CD14-positive monocyte (primary cell): Measurements from ENCODE around the gene TTC9B. TPM values are rescaled to one million over a fixed set of nuclear protein-coding genes. Genes with fewer than 3 reads are reported as not detected.
A peak's percentile ranks its signal among the peaks of the same experiment; 100 is the strongest.

Experiments used
- DNase-seq, 3 donors: peaks; one replicate each; pipeline ENCODE4 v3.0.0-alpha.2; 2011 to 2022
- H2AFZ ChIP-seq: 2 replicates; pipeline ENCODE4 v1.6.0; 2012; ENCODE audit warnings: mild to moderate bottlenecking, low read depth, low read length, inconsistent platforms; ENCODE audit not compliant: insufficient read depth, poor library complexity, severe bottlenecking
- H3K27ac ChIP-seq, 2 donors: 1 replicate in 1 of 2; 2 replicates in 1 of 2; pipeline ENCODE4 v1.5.1; 2012 to 2013; ENCODE audit warnings: low read length in 2 of 2, control low read depth in 1 of 2, inconsistent platforms in 1 of 2, low read depth in 1 of 2, mild to moderate bottlenecking in 1 of 2
- H3K27me3 ChIP-seq, 2 donors: one replicate each; pipeline versions ENCODE4 v1.6.0 to v1.6.1; 2011 to 2013; ENCODE audit warnings: low read length in 2 of 2; ENCODE audit not compliant: control insufficient read depth in 2 of 2, insufficient read depth in 2 of 2
- H3K36me3 ChIP-seq, 2 donors: replicated peaks in 1 of 2; 1 replicate in 1 of 2; 2 replicates in 1 of 2; pipeline versions ENCODE4 v1.5.1 to v1.6.1; 2012 to 2013; ENCODE audit warnings: low read length in 2 of 2, control low read depth in 1 of 2, inconsistent platforms in 1 of 2, mild to moderate bottlenecking in 1 of 2; ENCODE audit not compliant: insufficient read depth in 2 of 2, control insufficient read depth in 1 of 2
- H3K4me1 ChIP-seq, 2 donors: 1 replicate in 1 of 2; 2 replicates in 1 of 2; pipeline versions ENCODE4 v1.5.1 to v1.6.1; 2012 to 2013; ENCODE audit warnings: low read length in 2 of 2, control low read depth in 1 of 2, inconsistent platforms in 1 of 2, mild to moderate bottlenecking in 1 of 2, moderate library complexity in 1 of 2; ENCODE audit not compliant: insufficient read depth in 2 of 2, control insufficient read depth in 1 of 2
- H3K4me2 ChIP-seq: replicated peaks from 2 replicates; pipeline ENCODE3; 2012; ENCODE audit warnings: low read length, moderate library complexity, mild to moderate bottlenecking; ENCODE audit not compliant: poor library complexity, severe bottlenecking; ENCODE audit errors: extremely low read depth
- H3K4me3 ChIP-seq, 3 experiments: fragments of 200-600 bp in 1 of 3; sonication (generic) in 1 of 3; replicated peaks in 1 of 3; 1 replicate in 2 of 3; 2 replicates in 1 of 3; pipeline ENCODE4 v1.5.1; 2011 to 2013; ENCODE audit warnings: low read length in 3 of 3, mild to moderate bottlenecking in 3 of 3, control low read depth in 2 of 3, low read depth in 2 of 3, inconsistent platforms in 1 of 3, moderate library complexity in 1 of 3
- H3K79me2 ChIP-seq: 2 replicates; pipeline ENCODE4 v1.6.0; 2012; ENCODE audit warnings: mild to moderate bottlenecking, control low read depth, inconsistent platforms, low read length, moderate library complexity; ENCODE audit not compliant: insufficient read depth
- H3K9ac ChIP-seq: 2 replicates; pipeline ENCODE4 v1.6.0; 2017; ENCODE audit warnings: low read length, mild to moderate bottlenecking; ENCODE audit not compliant: insufficient read depth, poor library complexity, severe bottlenecking
- H3K9me3 ChIP-seq, 2 donors: replicated peaks in 1 of 2; 1 replicate in 1 of 2; 2 replicates in 1 of 2; pipeline versions ENCODE4 v1.5.1 to v1.6.1; 2012 to 2013; ENCODE audit warnings: low read length in 2 of 2, control low read depth in 1 of 2; ENCODE audit not compliant: control insufficient read depth in 1 of 2, insufficient read depth in 1 of 2
- H4K20me1 ChIP-seq: 2 replicates; pipeline ENCODE4 v1.6.0; 2012; ENCODE audit warnings: mild to moderate bottlenecking, low read length, control low read depth, moderate library complexity; ENCODE audit not compliant: insufficient read depth
- H3K27ac Mint-ChIP-seq, 7 donors: one replicate each; pipeline ENCODE4 v1.8.0; 2020; ENCODE audit warnings: mild to moderate bottlenecking in 7 of 7, mixed read lengths in 7 of 7, moderate library complexity in 6 of 7, inconsistent platforms in 2 of 7
- H3K27me3 Mint-ChIP-seq, 3 donors: one replicate each; pipeline ENCODE4 v1.8.0; 2021 to 2022; ENCODE audit warnings: low read depth in 3 of 3, mild to moderate bottlenecking in 3 of 3, mixed read lengths in 3 of 3, moderate library complexity in 3 of 3, inconsistent platforms in 1 of 3
- H3K36me3 Mint-ChIP-seq, 2 donors: one replicate each; pipeline ENCODE4 v1.8.0; 2020; ENCODE audit warnings: mixed read lengths in 2 of 2, inconsistent platforms in 1 of 2, mild to moderate bottlenecking in 1 of 2
- H3K4me1 Mint-ChIP-seq: one replicate; pipeline ENCODE4 v1.8.0; 2020; ENCODE audit warnings: mild to moderate bottlenecking, mixed read lengths
- H3K4me3 Mint-ChIP-seq, 2 donors: one replicate each; pipeline ENCODE4 v1.8.0; 2020; ENCODE audit warnings: mild to moderate bottlenecking in 2 of 2, mixed read lengths in 2 of 2, moderate library complexity in 1 of 2
- H3K9me3 Mint-ChIP-seq, 7 donors: one replicate each; pipeline ENCODE4 v1.8.0; 2020 to 2022; ENCODE audit warnings: mixed read lengths in 7 of 7, mild to moderate bottlenecking in 6 of 7, moderate library complexity in 6 of 7, inconsistent platforms in 2 of 7
- CTCF ChIP-seq: fragments of 200-600 bp; IDR thresholded peaks from one replicate; pipeline ENCODE4 v1.8.0; 2022; ENCODE audit warnings: antibody characterized with exemption, mild to moderate bottlenecking
- WGBS: methylation state at CpG from one replicate; pipeline ENCODE4 v1.1.5; 2013; ENCODE audit warnings: missing lambda C conversion rate; ENCODE audit not compliant: insufficient coverage; 5-methylcytosine and 5-hydroxymethylcytosine counted together
- intact Hi-C, 2 donors: fragments of 100-400 bp; cut with micrococcal nuclease; formaldehyde crosslinking; loops; one replicate each; pipeline versions ENCODE4 v1.15.0 to v1.15.1; 2023
- polyA plus RNA-seq, 3 donors: library from polyadenylated mRNA; depleted of rRNA in 1 of 3; unstranded in 2 of 3; stranded (reverse) in 1 of 3; fragments of 300-500 nt in 2 of 3; fragments of >200 nt in 1 of 3; fragmentation: Illumina TruSeq in 2 of 3; gene quantifications; 1 replicate in 2 of 3; 2 replicates in 1 of 3; pipeline ENCODE4 v1.2.3, GENCODE V29; 2012 to 2021

TTC9B gene
- polyA plus RNA-seq, 3 donors: not detected

- intact Hi-C loops: no loop called here
- Mint-ChIP-seq H3K9me3 (no peaks in the 10 kb centered on the region), H3K4me1 (no peaks in the 10 kb centered on the region), H3K36me3 (peaks cover 66 to 80% of the 10 kb centered on the region in 2 donors), H3K4me3 (no peak overlapping the region), H3K27me3 (peaks cover 0 to 4% (median 0%) of the 10 kb centered on the region in 3 donors), H3K27ac (no peak overlapping the region)
- Histone ChIP-seq H3K4me3 (no peak overlapping the region), H3K36me3 (peaks cover 69 to 87% of the 10 kb centered on the region in 2 donors), H3K27ac (no peak overlapping the region), H3K9ac (no peak overlapping the region), H3K4me1 (no peaks in the 10 kb centered on the region), H3K4me2 (no peak overlapping the region), H3K79me2 (peaks cover 27% of the 10 kb centered on the region), H4K20me1 (peaks cover 52% of the 10 kb centered on the region), H2AFZ (no peak overlapping the region), H3K27me3 (no peaks in the 10 kb centered on the region), H3K9me3 (no peaks in the 10 kb centered on the region)
- DNase-seq: no peak
- no peak for TF ChIP-seq CTCF
- WGBS: 95% methylated on average over 6 of the region's 8 CpGs
These were observed 35.5 kb upstream of the TTC9B start for GRCh38 chr19:40253611-40254092.

- no peaks in the 10 kb centered on the region for H3K27me3 ChIP-seq
- no peaks in the 10 kb centered on the region for H3K4me1 ChIP-seq
- H3K9me3 ChIP-seq: no peaks in the 10 kb centered on the region
- intact Hi-C loops: no loop called here
- Mint-ChIP-seq H3K4me3 (no peak overlapping the region), H3K27me3 (peaks cover 0 to 4% (median 0%) of the 10 kb centered on the region in 3 donors), H3K9me3 (peaks cover 0 to 1% (median 0%) of the 10 kb centered on the region in 7 donors), H3K27ac (peak overlapping the region in 2 of 7 donors; percentile 6 to 34), H3K4me1 (no peaks in the 10 kb centered on the region), H3K36me3 (peaks cover 74 to 89% of the 10 kb centered on the region in 2 donors)
- H4K20me1 ChIP-seq: peaks cover 52% of the 10 kb centered on the region
- peaks cover 74 to 92% of the 10 kb centered on the region in 2 donors for H3K36me3 ChIP-seq
- no peak overlapping the region for H3K9ac ChIP-seq
- DNase-seq: no peak
- no peak overlapping the region for H2AFZ ChIP-seq
- H3K79me2 ChIP-seq: peaks cover 22% of the 10 kb centered on the region
- no peak for TF ChIP-seq CTCF
- no peak overlapping the region for H3K4me3 ChIP-seq
- H3K27ac ChIP-seq: no peak overlapping the region
- WGBS: 92% methylated on average over 6 of the region's 7 CpGs
- no peak overlapping the region for H3K4me2 ChIP-seq
These were observed 34.2 kb upstream of the TTC9B start for GRCh38 chr19:40252395-40252794.
